ENCODE results near the gene HSPG2.

HSPG2 gene

DNA sequence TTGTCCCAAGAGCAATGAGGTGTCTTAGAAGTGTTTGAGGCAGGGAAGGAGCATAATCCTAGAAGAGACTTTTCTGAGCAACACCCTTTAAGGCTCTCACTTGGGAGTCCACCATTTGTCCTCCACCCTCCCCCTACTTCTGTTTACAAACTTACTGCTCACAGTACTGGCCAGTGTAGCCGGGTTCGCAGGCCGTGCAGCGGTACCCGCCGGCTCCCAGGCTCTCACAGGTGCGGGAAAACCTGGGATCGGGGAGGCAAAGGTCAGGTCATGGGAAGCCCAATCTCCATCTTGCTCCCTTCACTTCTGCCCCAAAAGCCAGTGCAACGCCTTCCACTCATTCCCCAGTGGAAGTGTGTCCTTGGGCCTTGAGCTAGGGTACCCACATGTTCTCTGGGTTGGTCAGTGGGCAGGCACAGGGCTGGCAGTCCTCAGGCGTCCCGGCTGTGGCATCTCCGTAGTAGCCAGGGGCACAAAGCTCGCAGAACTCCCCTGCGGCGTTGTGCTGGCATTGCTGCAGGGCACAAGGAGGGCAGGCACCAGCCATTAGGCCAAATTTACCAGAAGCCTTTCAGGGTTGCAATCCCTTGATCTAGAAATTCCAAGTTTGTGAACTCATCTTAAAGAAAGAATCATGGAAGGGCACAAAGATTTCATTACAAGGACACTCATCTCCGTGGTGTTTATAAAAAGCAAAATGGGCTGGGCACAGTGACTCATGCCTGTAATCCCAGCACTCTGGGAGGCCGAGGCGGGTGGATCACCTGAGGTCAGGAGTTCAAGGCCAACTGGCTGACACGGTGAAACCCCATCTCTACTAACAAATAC is 75.3 kb downstream of the HSPG2 start:
- DNase-seq (ENCODE audit: low spot score) = no peak

GRCh38 chr1:21860971-21861370 is 76.1 kb downstream of the HSPG2 start:
- DNase-seq (ENCODE audit: low spot score) = no peak

GRCh38 chr1:21859669-21860179 is 77.4 kb downstream of the HSPG2 start:
- no peak for DNase-seq (ENCODE audit: low spot score)

DNA sequence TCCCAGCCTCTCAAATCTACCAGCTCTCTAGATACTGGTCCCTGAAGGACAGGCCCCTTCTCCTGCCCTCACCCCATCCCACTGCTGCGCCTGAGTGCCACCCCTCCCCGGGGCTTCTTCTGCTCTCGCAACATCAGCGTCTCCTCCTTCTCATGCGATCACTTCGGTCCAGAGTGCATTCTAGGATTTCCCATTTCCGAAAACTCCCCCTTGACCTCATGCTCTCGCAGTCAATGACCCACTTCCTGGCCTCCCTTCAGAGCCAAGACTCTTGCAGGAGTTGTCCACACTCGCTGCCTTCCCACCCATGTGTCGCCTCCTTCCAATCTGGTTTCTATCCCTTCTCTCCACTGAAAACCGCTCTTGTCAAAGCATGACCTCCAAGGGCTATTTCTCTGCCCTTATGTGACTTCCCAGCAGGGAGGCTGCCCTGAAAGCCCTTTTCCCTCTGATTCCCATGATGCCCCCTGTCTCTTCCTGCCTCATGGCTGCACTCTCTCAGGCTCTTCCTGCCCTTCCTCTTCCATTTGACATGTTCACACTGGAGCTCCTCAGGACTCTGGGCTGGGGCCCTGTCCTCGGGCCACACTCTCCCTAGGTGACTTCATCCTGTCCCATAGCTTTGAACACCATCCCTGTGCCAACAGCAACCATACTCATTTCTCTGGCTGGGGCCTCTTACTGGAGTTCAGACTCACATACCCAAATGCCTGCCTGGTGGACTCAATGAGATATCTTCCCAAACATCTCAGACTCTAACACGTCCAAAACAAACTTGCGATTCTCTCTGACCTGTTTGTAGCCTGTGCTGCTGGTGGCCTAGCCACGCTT is 79.1 kb downstream of the HSPG2 start:
- DNase-seq (ENCODE audit: low spot score) = no peak

DNA sequence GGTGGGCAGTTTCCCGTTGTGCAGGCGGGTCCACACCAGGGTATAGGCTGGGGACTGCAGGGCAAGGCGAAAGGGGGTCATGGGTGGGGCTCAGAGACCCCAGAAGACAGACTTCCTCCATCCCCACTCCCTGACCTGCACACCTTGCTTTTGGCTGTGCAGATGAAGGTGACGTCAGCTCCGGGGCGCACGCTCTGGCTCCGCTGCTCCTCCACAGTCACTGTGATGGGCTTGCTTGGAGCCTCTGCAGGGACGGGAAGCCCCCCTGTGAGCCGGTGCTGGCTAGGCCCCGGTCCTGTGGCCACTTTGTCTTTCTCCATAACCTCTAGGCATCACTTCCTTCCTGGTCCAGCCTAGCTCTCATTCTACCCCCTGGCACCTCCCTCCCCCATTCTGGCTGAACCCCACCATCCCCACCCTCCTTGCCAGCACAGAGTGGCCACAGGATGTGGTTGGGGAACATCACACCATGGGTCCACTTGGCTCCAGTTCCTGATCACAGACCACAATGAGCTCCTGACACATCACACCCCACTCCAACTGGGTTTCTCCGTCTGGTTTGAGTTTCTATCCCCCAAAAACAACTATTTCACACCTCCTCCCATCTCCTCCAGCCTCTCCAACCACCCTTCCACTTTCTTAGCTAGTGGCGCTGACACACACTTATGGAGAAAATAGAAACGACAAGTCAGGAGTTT is 79.8 kb downstream of the HSPG2 start:
- DNase-seq (ENCODE audit: low spot score) = no peak

DNA sequence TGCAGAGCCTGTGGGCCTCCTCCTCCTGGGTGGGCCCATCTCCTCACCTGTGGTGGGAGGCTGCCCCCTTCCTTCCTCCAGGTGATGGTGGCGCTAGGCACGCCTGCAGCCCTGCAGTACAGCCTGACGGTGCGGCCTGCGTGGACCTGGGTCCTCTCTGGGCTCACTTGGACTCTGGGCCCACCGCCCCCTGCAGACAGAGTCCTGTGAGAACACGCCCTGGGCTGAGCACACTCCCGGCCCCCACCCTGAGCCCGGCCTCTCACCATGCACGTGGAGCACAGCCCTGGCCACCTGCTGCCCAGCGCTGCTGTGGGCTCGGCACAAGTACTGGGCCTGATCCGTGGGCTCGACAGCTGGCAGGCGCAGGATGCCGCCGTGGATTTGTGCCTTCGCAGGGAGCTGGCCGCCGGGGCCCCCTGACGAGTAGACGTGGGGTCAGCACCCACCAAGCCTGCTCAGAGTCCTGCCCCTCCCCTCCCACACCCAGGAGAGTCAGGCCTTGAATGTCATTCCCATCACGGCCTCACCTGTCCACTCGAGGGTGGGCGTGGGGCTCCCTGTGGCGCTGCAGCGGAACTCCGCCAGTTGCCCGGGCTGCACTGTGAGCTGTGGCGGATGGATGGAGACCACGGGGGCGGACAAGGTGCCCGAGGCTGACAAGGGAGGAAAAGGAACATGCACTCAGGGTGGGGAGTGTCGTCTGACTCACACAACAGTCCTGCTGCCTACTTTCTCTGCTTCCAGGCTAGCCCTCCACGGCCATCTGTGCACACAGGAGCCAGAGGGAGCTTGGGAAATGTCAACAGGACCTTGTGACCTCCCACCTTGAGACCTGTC is 81.6 kb downstream of the HSPG2 start:
- DNase-seq (ENCODE audit: low spot score) = peak; percentile 19

- DNase-seq (ENCODE audit: low spot score) = no peak
Measured at GRCh38 chr1:21854751-21855131, 82.4 kb downstream of the HSPG2 start.

- DNase-seq (ENCODE audit: low spot score) = no peak
Measured at GRCh38 chr1:21854090-21854750, 82.9 kb downstream of the HSPG2 start.

- no peak for DNase-seq (ENCODE audit: low spot score)
Measured at GRCh38 chr1:21853131-21853427, 84.0 kb downstream of the HSPG2 start.

DNA sequence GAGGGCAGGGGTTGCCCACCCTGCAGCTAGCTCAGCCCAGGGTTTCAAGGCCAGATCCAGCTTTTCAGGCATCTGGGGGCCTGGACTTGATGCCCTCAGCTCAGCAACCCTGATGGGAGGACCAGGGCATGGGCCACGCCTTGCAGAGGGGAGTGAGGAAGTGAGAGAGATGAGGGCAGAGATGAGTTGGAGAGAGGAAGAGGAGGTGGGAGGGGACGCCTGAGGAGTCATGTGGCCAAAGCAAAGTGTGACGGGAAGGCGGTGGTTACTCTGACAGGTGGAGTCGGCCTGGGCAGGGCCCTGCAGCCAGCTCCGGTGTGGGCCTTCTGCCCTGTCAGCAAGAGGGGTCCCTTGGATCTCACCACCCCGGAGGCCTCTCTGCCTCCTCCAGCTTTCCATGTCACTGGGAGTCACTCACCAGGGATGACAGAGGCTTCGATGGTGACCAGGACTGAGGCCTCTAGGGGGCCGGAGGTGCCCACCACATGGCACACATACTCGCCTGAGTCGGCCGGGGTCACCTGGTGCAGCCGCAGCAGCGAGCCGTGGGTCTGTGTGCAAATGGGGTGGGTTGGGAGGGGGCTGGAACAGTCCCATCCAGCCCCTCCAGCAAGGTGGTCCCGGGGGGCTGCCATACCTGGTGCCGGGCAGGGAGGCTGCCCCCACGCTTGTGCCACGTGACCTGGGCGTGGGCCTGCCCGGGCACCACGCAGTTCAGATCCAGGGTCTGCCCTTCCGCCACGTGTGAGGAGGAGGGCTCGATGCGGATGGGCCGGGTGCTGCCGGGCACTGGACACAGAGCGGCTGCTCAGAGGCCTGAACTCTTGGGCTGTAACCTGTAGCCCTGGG is 84.6 kb downstream of the HSPG2 start:
- no peak for DNase-seq (ENCODE audit: low spot score)

DNA sequence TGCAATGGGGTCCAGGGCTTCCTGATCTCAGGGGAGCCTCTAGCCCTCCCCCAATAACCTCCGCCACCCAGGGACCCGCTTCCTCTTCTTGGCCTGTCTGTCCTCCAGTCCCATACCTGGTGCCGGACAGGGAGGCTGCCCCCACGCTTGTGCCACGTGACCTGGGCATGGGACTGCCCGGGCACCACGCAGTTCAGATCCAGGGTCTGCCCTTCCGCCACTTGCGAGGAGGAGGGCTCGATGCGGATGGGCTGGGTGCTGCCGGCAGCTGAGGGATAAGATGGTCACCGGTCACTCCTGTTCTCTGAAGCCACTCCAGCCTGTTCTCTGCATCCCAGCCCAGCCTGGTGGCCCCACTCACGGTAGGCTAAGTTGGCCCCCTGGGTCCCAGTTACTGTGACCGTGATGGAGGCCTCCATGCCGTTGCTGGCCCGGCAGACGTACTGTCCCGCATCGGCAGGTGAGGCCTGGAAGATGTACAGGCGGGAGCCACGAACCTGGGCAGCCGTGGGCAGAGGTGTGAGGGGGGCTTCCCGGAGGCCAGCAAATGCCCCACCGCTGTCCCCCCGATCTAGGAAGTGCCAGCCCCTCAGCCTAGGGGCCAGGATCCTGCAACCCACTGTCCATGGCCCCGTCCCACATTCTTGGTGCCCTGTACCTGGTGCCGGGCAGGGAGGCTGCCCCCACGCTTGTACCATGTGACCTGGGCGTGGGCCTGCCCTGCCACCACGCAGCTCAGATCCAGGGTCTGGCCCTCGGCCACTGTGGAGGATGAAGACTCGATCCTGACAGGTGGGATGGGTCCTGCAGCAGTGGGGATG is 85.5 kb downstream of the HSPG2 start:
- no peak for DNase-seq (ENCODE audit: low spot score)

- no peak for DNase-seq (ENCODE audit: low spot score)
Measured at GRCh38 chr1:21849909-21850576, 87.1 kb downstream of the HSPG2 start.

- DNase-seq (ENCODE audit: low spot score) = no peak
Measured at GRCh38 chr1:21848524-21849174, 88.5 kb downstream of the HSPG2 start.

GRCh38 chr1:21847223-21848205 is 89.6 kb downstream of the HSPG2 start:
- DNase-seq (ENCODE audit: low spot score) = no peak

GRCh38 chr1:21845646-21846641 is 91.2 kb downstream of the HSPG2 start:
- no peak for DNase-seq (ENCODE audit: low spot score)

GRCh38 chr1:21843996-21844395 is 93.1 kb downstream of the HSPG2 start:
- no peak for DNase-seq (ENCODE audit: low spot score)

Measured in SW480 (cell line).